ENCODE data around the gene AMPD3.

AMPD3 gene

DNA sequence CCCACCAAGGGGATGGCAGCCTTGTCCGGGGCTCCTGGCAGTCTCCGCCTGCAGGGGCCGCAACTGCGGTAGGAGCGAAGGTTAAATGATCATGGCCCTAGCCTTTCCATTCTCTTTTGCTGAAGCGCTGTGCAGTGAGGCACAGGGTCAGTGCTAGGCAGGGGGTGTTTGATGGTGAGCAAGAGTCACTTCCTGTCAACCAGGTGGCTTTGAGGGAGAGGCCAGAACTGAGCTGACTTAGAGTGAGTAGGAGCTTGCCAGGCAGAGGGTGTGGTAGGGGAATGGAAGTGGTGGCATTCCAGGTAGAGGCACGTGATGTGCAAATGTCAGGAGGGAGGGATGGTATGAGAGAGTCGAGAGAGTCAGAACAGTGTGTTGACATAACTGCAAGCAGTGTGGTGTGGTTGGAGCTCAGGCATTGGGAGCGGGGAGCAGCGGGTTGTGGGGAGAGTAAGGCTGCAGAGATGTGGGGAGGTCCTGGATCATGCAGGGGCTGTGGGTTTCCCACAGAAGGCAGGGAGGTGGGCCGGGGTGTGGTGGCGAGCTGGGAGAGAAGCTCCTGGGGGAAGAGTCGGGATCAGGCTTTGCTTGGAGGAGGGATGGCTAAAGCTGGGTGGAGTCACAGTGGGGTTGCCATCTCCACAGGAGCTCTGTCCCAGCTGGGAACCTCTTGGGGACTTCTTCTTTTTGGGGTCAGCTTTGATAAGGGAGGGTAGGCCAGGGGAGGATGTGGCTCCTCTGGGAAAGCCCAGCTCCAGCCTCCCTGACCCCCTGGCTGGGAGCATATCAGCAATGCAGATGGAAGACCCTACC, 33.3 kb downstream of the AMPD3 start:
- no peak for DNase-seq (ENCODE audit: low read depth, low spot score)

DNA sequence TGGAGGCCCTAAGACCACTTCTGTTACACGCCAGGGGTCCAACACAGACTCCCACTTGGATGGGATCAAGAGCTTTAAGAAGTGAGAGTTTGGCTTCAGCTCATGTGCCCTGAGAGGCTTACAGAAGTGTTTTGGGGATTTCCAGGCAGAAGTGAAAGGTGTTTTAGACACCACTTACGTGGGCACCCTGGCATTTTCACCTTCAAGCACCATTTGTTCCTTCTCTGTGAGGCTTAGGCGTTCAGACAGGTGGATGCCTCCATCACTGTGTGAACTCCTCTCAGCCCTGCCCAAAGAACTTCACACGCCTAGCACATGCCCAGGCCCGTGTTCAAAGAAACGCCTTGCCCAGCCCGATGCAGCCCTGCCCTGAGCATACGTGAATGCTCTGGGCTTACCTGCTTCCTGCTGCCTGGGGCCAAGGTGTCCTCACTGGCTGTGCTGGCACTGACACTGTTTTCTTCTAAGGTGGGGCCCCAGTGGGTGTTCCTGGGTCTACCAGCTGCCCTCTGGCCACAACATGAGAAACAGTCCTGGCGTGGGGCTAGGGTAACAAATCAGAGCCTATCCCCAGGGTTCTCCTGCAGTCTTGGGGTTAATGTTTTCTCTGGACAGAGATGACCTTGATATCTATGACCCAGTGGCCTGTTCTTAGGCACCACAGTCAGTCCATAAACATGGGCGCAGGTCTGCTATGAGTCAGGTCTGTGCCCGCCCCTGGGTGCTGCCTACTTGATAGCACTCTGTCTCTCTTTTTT, 34.0 kb downstream of the AMPD3 start:
- DNase-seq (ENCODE audit: low read depth, low spot score): no peak

DNA sequence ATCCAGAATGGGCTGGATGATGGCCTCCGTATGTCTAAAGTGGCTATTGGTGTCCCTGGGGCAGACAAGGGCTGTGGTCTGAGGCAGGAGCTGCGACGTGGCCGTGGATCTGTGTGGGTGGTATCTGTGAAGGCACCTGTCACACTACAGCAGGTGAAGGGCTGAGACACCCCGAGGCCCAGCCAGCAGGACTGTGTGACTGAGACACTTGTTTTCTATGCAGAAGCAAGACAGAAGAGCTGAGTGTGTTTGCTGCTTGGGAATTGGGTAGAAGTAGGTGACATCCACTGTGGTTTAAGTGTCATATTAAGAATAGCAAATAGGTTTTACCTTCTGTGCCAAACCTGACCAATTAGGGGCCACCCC, 35.0 kb downstream of the AMPD3 start:
- DNase-seq (ENCODE audit: low read depth, low spot score): no peak

DNA sequence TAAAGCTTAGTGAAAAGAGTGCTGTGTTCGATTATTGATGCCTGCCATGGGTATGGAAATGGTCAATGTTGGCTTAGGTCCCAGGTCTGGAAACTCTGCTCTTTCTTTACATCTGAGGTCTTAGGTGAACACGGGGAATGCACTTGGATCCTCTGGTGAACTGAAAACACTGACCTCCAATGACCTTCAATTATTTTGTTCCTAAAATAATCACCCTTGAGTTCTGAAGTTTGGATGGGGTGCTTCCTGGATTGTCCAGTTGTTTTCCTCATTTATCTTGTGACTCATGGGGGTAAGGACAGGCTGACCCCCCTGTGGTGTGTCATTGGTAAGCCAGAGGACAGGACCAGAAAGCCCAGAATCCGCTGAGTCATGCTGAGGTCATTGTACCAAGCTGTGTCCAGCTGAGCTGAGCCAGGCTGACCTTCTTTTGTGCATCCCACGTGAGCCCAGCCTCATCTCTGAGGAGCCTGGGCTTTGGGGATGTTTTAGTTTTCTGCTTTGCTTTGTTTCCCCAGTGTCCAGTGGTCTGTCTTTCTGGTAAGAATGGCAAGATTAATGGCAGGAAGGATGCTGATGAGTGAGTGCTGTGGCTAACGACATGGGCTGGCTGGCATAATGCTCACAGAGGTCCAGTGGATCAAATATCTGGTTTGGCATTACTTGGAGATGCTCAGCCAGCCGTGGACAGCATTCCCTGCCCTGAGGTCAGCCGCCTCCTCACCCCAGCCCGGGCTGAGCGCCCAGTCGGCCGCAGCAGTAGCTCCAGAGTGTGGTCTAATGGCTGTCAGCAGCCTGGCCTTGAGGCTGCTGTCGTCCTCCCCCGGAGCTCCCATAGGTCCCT, 35.6 kb downstream of the AMPD3 start:
- DNase-seq (ENCODE audit: low read depth, low spot score): no peak

DNA sequence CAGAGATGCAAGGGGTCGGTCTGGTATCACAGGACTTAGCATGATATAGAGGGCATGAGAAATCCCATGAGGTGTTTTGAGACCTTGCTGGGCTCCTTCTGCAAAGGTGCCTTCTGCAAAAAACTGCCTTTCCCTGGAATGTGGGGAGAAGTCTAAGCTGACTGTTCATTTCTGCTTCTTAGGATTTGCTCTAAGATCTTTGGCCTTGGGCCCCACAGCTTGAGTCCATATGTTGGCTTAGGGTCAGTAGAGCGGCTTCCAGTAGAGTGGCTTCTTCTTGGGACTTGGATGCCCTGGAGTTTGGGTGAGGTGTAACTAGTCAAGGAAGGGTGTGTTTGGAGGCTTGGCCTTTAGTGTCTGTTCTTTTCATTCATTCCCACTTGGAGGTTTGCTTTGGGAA, 37.0 kb downstream of the AMPD3 start:
- no peak for DNase-seq (ENCODE audit: low read depth, low spot score)

DNA sequence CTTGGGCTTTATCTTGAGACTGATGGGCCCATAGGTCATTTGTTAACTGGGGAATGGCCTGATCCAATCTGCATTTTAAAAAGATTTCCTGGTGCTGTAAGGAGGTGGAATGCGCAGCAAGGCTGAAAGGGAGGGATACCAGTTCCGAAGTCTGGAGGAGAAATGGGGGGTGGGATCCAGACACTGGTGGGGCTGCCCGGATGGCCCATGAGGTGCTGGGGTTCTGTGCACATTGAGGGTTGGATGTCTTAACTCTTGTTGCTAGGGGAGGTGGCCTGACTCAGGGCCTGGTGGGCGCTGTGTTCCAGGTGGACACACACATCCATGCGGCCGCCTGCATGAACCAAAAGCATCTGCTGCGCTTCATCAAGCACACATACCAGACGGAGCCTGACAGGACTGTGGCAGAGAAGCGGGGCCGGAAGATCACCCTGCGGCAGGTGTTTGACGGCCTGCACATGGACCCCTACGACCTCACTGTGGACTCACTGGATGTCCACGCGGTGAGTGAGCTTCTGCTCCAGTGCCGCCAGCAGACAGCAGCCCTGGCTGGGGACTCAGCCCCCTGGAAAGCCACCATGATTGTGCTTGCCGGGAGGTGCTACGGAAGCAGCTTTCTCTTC, 38.1 kb downstream of the AMPD3 start:
- DNase-seq (ENCODE audit: low read depth, low spot score): no peak

DNA sequence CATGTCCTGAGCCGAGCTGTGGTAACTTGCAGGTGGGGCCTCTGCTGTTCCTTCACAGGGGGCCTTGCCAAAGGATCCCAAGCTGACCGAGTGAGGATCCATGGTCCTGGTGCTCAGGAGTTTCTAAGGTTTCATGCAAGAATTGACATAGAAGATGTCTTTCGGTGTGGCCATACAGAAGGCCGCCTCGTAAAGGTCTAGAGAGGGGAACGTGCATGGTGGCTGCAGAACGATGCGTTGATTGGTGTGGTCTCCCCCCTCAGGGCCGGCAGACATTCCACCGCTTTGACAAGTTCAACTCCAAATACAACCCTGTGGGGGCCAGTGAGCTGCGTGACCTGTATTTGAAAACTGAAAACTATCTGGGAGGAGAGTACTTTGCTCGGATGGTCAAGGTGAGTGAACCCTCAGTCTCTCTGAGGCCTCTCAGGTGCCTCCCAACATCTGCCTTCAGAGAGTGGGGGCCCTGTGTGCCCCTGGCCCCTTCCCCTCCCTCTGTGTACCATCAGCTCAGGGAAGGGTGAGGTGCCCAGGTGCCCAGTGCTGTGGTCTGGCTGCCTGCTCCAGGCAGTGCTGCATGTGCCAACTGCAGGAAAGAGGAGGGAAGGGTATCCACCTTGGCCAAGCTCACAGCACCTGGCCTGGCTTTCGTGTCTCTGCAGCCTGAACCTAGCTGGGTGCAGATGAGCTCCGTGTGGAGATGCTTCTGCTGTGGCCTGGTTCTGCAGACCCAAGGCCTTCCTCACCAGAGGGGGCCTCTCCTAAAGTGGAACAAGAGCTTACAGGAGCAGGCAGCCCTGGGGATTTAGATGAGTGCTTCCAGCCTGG, 39.8 kb downstream of the AMPD3 start:
- no peak for DNase-seq (ENCODE audit: low read depth, low spot score)

DNA sequence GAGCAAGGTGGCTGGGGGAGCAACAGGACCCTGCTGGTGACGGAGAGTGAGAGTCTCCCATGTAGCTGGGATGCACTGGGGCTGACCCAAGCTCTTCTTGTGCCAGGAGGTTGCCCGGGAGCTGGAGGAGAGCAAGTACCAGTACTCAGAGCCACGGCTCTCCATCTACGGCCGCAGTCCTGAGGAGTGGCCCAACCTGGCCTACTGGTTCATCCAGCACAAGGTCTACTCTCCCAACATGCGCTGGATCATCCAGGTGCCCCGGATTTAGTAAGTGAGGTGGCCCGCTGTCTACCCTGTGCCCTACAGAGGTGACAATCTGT, 40.4 kb downstream of the AMPD3 start:
- DNase-seq (ENCODE audit: low read depth, low spot score): no peak

DNA sequence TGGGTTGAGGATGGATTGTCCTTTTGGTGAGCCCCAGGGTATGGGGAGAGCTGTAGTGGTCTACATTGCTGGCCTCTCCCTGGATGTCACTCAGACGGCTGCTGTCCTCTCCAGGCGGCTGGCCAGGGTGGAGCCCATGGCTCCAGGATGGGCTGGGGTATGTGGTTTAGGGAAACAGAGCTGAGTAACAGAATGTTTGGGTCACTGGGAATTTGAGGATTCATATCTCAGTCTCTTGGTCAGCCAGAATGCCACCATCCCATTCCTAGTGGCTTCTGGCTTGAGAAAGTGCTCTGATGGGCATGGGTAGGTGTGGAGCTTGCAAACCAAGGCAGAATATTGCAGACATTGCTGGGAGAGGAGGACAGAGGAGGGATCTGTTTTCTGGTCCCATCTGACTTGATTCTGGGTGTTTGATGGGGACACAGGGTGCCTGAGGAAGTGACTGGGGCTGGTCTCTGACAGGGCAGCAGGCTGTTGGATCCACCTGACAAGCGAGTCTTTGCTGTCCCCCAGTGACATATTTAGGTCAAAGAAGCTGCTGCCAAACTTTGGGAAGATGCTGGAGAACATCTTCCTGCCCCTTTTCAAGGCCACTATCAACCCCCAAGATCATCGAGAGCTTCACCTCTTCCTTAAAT, 41.4 kb downstream of the AMPD3 start:
- no peak for DNase-seq (ENCODE audit: low read depth, low spot score)

DNA sequence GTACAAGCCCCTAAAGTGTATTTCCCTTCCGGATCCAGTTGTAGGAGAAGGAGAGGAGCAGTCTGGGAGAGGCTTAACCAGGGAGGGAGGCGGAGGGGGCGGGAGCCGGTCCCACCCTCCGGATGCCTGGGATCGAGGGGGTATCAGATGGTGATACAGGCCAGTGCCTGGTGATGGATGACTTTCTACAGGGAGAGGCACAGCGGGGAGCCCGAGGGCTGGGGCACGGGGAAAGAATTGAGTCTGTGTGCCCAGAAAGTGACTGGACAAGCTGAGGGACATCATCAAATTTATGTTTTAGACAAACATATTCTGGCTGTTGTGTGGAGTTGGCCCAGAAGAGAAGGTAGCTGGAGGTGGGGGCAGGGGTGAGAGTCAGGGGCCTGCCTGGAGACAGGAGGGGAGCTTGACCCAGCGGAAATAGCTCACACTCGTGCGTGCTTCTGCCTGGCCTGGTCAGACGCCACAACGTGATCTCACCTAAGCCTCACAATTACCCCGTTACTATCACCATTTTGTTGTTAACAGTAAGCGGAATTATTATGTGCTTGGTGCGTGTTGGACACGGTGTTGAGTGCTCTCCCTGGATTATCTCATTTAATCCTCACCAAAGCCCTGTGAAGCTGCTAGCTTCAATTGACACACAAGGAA, 42.4 kb downstream of the AMPD3 start:
- no peak for DNase-seq (ENCODE audit: low read depth, low spot score)

DNA sequence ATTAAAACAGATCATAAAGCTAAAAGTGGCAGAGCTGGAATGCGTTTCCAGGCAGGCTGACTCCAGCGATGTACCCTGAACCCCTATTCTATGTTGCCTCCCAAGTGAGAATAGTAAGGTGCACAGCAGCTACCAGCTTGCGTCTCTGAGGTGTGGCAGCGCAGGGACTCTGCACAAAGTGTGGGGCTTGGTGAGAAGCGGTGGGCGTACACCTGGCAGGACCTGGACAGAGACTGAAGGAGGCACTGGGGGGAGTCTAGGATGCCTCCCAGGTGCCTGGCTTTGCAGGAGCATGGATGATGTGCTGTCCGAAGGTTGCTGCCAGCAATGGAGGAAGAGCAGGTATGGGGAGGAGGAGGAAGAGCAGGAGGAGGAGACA, 42.9 kb downstream of the AMPD3 start:
- no peak for DNase-seq (ENCODE audit: low read depth, low spot score)

DNA sequence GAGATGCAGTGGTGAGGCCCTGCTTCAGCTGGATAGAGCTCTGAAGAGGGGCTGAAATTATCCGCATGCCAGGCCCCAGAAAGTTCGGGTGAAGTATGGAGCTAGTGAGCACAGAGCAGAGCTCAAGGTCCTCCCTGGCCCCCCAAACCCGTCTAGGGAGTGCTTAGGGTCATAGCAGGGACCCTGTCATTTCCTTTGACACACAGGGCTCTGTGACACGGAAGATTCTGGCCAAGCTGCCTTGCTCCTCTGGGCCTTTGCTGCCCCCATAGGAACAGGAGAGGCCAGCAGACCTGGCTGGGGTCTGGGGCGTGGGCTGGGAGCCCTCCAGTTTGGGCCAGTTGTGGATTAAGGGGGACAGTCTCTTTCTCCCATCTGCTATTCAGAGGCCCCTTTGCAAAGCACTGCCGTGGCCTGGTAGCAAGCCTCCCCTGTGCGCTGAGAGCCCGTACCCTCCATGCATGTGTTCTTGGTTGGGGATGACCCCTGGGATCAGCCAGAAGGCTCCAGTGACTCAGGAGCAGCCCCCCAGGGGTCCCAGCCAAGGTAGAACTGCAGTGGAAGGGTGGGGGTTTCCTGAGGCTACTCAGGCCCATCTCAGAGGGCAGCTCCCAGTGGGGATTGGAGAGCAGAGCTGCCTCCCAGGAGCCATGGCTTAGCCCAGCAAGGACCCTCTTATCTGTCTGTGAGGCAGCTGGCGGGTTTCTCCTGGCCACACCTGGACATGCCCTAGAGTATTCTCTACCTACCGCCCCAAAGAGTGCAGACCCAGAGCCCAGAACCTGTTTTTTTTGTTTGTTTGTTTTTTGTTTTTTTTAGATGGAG, 43.6 kb downstream of the AMPD3 start:
- DNase-seq (ENCODE audit: low read depth, low spot score): no peak

DNA sequence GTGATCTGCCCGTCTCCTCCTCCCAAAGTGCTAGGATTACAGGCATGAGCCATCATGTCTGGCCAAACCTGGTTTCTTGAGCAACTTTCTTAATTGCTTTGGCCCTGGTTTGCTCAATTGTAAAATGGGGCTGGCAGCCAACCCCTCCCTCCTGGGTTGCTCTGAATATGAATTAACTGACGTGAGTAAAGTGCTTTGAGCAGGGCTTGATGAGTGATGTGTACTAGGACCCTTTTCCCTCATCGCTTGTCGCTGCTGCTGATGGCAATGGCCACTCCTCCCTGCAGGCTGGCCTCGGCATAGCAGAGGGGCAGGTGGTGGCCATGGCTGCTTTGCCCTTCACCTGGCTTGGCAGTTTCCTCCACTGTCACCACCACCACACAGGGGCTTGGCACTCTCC, 44.4 kb downstream of the AMPD3 start:
- DNase-seq (ENCODE audit: low read depth, low spot score): no peak

DNA sequence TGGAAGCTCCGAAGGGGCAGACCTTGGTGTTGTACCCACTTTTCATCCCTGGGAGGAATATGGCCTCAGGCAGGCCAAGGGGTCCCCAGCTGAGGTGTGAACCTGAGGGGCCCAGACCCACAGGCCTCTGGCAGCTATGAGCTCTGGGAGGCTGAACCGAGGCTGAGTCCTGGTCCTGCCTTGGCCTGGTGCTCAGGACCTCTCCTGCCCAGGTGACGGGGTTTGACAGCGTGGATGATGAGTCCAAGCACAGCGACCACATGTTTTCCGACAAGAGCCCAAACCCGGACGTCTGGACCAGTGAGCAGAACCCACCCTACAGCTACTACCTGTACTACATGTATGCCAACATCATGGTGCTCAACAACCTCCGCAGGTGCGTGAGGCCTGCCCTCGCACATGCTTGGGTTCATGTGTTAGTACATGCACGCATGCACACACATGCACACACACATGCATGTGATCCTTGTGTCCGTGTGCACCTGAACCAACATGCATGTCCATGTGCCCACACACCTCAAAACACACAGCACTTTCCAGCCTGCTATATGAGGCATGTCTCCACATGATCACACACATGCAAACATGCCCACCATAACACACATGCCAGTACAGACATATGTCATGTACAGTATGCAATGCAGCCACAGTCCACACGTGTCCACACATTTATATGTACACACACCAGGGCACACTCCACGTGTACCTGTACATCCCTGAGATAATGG, 45.0 kb downstream of the AMPD3 start:
- DNase-seq (ENCODE audit: low read depth, low spot score): no peak

DNA sequence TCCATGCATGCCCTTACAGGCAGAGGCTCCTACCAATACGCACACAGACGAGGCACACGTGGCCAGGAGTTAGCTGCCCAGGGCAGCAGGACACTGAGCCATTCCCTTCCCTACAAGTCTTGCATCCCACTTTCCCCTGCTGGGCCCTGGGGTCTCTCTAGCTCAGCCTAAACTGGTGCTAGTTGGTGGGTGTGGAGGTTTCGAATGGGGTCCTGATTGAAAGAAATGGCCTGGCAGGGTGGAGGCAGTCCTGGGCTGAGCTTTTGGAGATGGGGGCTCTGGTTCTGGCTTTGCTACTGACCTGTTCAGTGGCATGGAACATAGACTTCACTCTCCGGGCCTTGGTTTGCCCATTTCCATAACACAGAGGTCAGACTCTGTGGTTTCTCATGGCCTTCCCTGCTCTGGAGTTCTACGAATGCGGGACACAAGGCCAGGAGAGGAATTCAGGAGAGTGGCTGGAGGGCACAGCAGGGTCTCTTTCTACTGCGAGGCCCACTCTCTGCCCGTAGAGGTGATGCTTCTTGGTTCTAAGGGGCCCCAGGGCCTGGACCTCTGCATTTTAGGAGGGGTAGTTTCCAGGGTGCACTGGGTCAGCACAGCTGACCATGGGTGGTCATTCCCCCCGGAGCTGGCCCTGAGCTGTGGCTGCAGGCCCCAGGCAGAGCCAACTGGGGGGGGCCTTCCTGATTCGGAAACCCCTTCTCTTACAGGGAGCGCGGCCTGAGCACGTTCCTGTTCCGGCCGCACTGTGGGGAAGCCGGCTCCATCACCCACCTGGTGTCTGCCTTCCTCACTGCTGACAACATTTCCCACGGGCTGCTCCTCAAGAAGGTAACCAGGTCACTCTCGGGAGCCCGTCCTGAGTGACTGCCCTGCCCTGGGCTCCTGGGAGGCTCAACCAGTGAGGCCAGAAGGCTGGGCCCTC, 46.0 kb downstream of the AMPD3 start:
- DNase-seq (ENCODE audit: low read depth, low spot score): no peak

DNA sequence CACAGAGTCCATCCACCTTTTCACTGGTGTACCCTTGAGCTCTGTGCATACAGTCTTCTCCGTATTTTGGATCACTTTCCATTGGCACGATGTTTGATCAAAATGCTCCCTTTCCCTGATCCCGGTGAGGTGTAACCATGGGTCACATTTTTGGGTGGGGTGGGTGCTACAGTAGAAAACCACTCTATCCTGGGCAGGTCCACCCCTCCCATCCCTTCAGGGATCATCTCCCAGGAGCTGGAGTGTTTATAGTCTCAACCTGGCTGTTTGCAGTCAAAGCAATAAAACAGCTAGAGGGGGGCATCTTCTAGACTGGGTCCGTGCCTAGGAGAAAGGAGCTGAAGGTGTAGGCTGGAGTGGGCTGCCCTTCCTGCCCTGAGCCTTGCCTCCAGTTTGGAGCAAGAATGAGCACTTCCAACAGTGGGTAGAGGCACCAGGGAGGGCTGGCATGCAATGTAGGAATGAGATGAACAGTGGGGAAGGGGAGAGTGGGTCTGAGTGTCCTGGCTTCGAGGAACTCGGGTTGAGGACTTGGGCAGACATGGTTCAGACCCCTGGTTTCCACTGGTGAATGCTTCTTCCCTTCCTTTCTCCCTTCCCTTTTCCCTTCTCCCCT, 47.1 kb downstream of the AMPD3 start:
- DNase-seq (ENCODE audit: low read depth, low spot score): no peak

DNA sequence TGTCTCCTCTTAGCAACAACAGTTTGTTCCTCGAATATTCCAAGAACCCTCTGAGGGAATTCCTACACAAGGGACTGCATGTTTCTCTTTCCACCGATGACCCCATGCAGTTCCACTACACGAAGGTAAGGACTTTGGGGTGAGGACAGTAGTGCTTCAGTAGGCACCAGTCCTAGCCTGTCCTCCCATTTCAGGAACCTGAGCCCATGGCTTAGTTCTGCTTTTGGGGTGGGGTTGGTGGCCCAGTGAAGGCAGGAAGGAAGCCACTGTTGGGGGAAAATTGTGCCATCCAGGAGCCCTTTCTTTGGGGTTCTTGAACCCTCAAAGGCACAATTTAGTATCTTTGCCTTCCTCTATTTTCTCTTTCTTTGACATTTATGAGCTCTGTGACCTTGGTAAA, 47.7 kb downstream of the AMPD3 start:
- DNase-seq (ENCODE audit: low read depth, low spot score): no peak
